Measurements from ENCODE around the gene KCNJ1. TPM values are rescaled to one million over a fixed set of nuclear protein-coding genes. Genes with fewer than 3 reads are reported as not detected.

KCNJ1 gene
- total RNA-seq, 6 experiments from 2014 or later: not detected

DNA sequence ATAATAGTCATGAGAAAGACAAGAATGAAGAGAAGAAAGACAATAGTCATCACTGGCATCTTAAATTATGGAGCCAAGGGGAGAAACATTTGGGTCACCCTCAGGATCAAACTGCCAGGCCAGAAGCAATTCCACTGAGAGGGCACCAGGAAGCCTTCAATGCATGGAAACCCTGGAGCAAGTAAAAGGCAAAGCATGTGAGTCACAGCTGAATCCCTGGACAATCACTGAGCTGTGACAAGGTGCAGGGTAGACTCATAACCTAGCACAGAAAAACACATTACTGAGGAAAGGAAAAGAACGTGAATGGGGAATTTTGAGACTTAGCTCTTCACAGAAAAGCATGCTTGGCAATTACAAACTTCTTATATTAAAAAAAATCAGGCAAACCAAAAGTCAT is 1.6 kb downstream of the KCNJ1 start:
- 50% methylated on average over 1 of the region's 1 CpG for WGBS (ENCODE audit: insufficient coverage, low coverage, low lambda C conversion rate, missing lambda C conversion rate)
- no peak for ATAC-seq
- Histone ChIP-seq H3K4me1 (no peaks in the 10 kb centered on the region), H3K27ac (no peak overlapping the region), H3K27me3 (no peaks in the 10 kb centered on the region), H3K36me3 (no peaks in the 10 kb centered on the region), H3K4me3 (no peak overlapping the region), H3K9me3 (no peaks in the 10 kb centered on the region)
- DNase-seq: no peak
- TF ChIP-seq POLR2A (IDR thresholded peaks at IDR 0.05): no peak
- TF ChIP-seq, protein P1, sequence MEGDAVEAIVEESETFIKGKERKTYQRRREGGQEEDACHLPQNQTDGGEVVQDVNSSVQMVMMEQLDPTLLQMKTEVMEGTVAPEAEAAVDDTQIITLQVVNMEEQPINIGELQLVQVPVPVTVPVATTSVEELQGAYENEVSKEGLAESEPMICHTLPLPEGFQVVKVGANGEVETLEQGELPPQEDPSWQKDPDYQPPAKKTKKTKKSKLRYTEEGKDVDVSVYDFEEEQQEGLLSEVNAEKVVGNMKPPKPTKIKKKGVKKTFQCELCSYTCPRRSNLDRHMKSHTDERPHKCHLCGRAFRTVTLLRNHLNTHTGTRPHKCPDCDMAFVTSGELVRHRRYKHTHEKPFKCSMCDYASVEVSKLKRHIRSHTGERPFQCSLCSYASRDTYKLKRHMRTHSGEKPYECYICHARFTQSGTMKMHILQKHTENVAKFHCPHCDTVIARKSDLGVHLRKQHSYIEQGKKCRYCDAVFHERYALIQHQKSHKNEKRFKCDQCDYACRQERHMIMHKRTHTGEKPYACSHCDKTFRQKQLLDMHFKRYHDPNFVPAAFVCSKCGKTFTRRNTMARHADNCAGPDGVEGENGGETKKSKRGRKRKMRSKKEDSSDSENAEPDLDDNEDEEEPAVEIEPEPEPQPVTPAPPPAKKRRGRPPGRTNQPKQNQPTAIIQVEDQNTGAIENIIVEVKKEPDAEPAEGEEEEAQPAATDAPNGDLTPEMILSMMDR (IDR thresholded peaks at IDR 0.05): no peak
- intact Hi-C loops (cut with DNase I): no loop called here

DNA sequence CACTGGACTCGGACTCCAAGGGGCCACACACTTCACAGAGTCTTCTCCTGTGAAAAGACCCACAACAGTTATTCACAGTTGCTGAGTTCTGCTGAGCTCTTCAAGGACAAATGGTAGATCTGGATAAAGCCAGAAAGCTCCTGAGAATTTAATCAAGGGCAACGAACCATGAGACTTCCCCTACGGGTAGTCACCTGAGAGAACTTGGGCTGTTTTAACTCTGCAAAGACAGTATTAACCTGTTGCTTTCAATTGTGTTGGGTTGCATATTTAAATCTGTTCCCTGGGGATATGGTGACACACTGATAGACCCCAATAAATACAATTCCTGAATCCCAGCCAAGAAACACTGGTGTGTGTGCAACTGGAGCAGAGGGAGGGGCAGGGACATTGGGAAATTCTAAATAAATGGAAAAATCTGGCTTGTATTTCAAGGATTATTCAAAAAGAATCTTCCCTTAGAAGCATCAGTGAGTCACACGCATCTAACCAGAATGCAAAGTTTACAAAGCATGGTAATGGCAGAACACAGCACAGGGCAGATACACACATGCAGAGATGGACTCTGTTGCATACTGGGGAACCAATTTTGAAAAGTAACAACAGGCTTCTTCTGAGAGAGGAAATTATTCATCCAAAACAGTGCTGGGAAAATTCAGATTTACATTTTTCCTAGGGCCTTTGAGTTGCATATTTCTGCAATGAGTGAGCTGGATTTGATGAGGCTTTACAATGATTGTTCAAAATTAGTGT is 4.0 kb downstream of the KCNJ1 start:
- ATAC-seq (no peak), DNase-seq (no peak)
- H3K36me3 ChIP-seq: no peaks in the 10 kb centered on the region
- H3K4me3 ChIP-seq: no peak overlapping the region
- whole genome bisulfite sequencing (ENCODE audit: insufficient coverage, low coverage, low lambda C conversion rate, missing lambda C conversion rate): 54% methylated on average over 4 of the region's 4 CpGs
- H3K9me3 ChIP-seq: no peaks in the 10 kb centered on the region
- H3K27ac ChIP-seq: no peak overlapping the region
- no peaks in the 10 kb centered on the region for H3K4me1 ChIP-seq
- no peak for TF ChIP-seq POLR2A (IDR thresholded peaks at IDR 0.05)
- TF ChIP-seq, protein P1 (IDR thresholded peaks at IDR 0.05): no peak
- H3K27me3 ChIP-seq: no peaks in the 10 kb centered on the region
- intact Hi-C loops (cut with DNase I): no loop called here

DNA sequence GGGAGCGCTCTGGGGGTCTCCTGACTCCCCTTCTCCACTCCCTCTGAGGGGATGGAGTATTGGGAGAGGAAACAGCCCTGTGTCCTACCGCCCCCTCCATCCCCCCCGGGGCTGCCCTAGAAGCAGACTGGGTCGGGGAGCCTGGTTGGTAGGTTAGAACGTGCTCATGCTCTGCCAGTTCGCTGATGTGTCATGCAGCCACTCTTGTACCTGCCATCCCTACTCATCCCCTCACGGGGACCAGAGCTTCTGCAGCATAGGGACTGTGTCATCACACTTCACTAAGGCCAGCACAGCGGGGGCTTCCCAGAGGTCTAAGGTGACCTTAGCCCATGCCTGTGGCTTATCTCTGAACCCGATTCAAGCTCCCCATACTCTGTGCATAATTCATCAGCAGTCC is 4.7 kb downstream of the KCNJ1 start:
- intact Hi-C loops (cut with DNase I): no loop called here
- no peaks in the 10 kb centered on the region for H3K36me3 ChIP-seq
- H3K4me1 ChIP-seq: no peaks in the 10 kb centered on the region
- TF ChIP-seq, protein P1 (IDR thresholded peaks at IDR 0.05): no peak
- TF ChIP-seq POLR2A (IDR thresholded peaks at IDR 0.05): no peak
- H3K27ac ChIP-seq: no peak overlapping the region
- no peaks in the 10 kb centered on the region for H3K9me3 ChIP-seq
- no peak for ATAC-seq
- WGBS (ENCODE audit: insufficient coverage, low coverage, low lambda C conversion rate, missing lambda C conversion rate): 40% methylated on average over 3 of the region's 9 CpGs
- no peak for DNase-seq
- no peak overlapping the region for H3K4me3 ChIP-seq
- H3K27me3 ChIP-seq: no peaks in the 10 kb centered on the region

DNA sequence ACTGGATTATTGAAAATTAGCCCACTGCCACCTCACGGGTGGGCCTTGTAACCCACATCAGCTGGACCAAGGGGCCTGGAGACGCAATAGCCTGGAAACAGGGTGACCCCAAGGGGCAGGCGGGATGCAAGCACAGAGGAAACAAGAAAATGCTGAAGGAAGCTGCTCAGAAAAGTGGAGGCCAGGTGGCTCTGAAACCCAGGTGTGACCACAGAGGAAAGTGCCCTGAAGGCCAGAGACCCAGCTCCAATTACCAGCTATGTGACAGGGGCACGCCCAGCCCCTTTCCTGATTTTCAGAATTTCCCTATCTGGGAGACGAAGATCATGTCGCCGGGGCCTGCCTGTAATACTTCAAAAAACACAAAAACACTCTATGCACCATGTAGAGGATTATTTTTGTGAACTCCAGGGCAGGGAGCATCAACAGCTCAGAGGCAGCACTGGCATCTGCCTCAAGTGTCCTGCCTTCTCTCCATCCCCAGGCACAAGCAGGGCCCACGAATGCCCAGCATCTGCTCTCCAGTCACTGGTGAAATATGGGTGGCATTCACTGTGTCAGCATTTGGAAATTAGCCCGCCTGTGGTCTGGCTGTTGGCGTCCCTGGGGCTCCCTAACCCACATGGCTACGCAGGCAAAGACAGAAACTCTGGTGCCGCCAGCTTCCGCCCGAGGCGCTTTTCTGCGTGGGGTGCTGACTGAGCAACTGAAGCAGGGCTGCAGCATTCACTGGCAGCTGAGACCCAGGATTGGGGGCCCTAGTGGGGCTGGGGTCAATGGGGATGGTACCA is 6.3 kb downstream of the KCNJ1 start:
- H3K27ac ChIP-seq: no peak overlapping the region
- no peaks in the 10 kb centered on the region for H3K9me3 ChIP-seq
- H3K36me3 ChIP-seq: no peaks in the 10 kb centered on the region
- H3K27me3 ChIP-seq: no peaks in the 10 kb centered on the region
- intact Hi-C loops (cut with DNase I): no loop called here
- ATAC-seq (no peak), DNase-seq (no peak)
- 90% methylated on average over 6 of the region's 16 CpGs for WGBS (ENCODE audit: insufficient coverage, low coverage, low lambda C conversion rate, missing lambda C conversion rate)
- no peak overlapping the region for H3K4me3 ChIP-seq
- TF ChIP-seq, protein P1 (IDR thresholded peaks at IDR 0.05): no peak
- no peak for TF ChIP-seq POLR2A (IDR thresholded peaks at IDR 0.05)
- H3K4me1 ChIP-seq: no peaks in the 10 kb centered on the region

Data from right lobe of liver (tissue), 6 donors.